Measurements from ENCODE around the gene PDE9A.
"Not testable (repeated sequence)": the region's sequence is repeated elsewhere in the genome, so short reads cannot be mapped to it uniquely, and the experiment has no call there.

Gene PDE9A

DNA sequence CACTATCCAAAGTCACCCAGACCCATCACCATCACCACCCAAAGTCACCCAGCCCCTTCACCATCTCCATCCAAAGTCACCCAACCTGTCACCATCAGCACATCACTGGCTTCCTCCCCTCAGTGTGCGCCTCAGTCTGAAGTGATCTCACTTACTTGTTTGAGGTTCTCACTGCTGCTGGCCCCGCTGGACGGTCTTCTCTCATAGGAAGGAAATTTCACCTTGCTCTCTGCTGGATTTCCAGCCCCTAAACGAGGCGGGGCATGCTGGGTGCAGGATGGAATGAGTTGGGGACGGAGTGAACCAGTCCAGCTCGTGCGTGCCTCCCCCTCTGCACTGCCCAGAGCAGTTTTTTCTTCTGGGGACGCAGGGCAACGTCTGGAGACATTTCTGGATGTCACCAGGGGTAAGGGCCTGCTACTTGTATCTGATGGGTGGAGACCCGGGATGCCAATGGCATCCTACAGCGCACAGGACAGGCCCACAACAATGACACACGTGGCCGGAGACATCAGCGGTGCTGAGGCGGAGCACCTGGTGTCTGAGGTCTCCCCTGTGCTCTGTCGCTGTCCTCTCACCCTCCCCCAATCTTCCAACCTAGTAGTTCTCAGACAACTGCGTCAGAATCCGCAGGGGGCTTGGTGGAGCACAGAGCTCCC lies 38.6 kb downstream of the PDE9A start:
- DNase-seq, result no peak

DNA sequence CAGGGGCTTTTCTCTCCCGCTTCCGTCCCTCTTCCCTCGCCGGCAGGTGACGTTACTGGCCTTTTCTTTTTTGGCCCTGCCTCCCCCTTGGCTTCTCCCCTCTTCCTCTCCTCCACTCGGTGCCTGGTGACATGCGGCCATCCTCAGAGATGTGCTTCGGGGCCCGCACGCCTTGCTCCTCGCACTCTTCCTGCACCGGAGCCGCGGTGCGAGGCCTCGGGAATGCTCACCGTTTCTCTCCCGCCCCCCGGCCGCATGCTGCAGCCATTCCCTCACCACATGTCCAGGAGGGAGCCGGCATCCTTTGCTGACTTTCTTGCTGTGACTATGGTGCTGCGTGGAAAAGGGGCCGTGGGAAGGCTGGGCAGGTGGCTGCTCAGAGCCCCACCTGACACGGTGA lies 39.3 kb downstream of the PDE9A start:
- no peak for DNase-seq

- DNase-seq, result no peak
Observed at GRCh38 chr21:42694751-42695696, 41.6 kb downstream of the PDE9A start.

- DNase-seq, result no peak
Observed at GRCh38 chr21:42695697-42696380, 42.4 kb downstream of the PDE9A start.

- DNase-seq, result no peak
Observed at GRCh38 chr21:42696501-42697040, 43.1 kb downstream of the PDE9A start.

- DNase-seq, result no peak
Observed at GRCh38 chr21:42698733-42699132, 45.3 kb downstream of the PDE9A start.

- no peak for DNase-seq
Observed at GRCh38 chr21:42699196-42699595, 45.8 kb downstream of the PDE9A start.

DNA sequence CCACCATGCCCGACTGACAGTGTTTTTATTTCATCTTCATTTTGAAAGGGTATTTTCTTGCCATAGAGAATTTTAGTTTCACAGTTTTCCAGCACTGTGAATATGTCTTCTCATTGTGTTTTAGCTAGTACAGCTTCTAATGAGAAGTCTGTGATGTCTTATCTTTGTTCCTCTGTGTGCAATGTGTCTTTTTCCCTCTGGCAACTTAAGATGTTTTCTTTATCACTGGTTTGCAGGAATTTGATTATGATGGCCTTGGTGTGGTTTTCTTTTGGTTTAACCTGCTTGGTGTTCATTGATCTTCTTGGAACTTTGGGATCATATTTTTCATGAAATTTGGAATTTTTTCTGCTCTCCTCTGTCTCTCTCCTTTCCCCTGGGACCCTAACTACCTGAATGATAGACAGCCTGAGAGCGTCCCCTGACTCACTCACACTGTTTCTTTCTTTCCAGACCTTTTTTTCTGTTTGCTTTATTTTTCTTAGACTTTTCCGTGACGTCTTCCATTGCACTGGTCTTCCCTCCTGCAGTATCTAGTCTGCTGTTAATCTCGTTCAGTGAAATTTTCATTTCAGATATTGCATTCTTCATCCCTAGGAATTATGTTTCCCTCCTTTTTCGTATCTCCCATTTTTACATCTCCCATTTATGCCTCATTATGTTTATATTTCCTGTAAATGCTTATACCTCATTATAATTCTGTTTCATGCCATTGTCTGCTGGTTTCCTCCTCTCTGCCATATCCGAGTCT lies 48.5 kb downstream of the PDE9A start:
- no peak for DNase-seq

- DNase-seq, result no peak
Observed at GRCh38 chr21:42702720-42703119, 49.3 kb downstream of the PDE9A start.

DNA sequence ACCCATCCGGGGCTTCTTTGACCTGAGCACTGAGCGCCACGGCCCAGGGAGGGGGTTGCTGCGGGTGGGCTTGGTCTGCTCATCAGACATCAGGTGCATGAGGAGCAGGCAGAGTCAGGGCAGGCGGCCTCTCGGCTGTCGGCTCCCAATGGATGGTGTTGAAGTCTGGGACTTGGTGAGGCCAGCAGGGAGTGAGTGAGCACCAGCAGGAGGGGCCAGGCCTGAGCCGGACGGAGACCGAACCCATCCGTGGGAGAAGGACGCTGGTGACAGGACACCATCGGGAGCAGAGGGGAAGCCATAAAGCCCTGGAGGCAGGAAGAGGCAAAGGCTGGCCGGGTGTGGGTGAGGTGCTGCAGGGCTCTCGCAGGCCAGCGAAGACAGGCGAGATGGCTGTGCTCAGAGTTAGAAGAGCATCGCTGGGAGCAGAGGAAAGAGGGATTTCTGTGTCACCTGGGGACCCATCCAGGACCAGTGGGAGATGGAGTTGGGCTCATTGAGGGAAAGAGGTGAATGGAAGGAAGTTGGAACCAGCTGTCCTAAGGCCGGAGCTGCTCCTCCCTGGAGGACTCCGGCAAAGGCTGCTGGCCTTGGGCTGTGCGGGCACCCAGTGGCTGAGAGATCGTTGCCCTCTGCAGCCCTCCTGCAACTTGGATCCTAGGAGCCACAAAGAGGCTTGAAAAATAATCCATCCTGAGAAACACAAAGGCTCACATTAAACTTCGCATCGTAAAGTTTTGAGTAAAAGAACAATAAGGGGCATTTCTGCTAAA lies 49.9 kb downstream of the PDE9A start:
- no peak for DNase-seq

- no peak for DNase-seq
Observed at GRCh38 chr21:42703965-42704364, 50.5 kb downstream of the PDE9A start.

DNA sequence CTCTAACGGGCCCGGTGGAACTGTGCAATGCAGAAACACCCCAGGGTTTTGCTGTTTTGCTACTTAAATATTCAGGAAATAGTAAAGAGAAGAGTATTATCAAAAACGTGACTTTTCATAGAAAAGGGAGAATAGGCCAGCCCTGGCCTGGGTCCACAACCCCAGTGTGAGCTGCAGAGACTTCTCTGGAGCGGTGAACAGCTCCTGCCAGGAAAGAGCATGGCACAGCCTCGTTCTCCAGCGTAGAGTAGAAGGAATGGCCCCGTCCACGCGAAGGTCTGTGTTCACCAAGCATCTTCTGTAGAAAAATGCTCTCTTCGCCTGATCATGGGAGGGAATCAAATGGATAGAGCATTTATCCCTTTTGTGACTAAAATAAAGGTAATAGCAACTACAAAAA lies 51.4 kb downstream of the PDE9A start:
- no peak for DNase-seq

GRCh38 chr21:42705346-42705745 lies 51.9 kb downstream of the PDE9A start:
- no peak for DNase-seq

DNA sequence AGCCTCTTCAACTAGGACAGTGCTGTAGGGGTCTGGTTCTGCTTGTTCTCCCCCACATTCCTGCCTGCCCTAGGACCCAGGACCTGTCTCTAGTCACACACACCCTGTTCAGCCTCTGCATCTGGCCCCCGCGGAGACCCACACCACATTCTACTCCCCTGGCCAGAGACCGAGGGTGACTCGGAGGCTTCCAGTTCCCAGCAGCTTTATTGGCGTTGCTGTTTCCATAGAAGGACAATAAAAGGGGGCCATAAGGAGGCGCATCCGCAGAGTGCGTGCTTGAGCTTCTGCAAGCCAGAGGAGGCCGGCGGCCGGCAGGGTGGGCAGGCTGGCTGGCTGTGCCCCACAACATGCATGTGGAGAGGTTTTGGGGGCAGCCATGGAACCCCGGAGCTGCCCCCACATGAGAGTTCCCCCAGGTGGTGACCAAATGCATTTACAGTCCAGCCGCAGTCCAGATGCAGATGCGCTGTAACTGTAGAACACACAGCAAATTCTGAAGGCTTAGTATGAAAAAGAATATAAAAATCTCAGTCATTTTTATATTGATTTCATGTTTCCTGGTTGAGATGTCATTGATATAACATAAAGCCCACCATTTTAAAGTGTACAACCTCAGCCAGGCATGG lies 52.4 kb downstream of the PDE9A start:
- no peak for DNase-seq

- no peak for DNase-seq
Observed at GRCh38 chr21:42706765-42707164, 53.3 kb downstream of the PDE9A start.

GRCh38 chr21:42707207-42707830 lies 53.9 kb downstream of the PDE9A start:
- no peak for DNase-seq

DNA sequence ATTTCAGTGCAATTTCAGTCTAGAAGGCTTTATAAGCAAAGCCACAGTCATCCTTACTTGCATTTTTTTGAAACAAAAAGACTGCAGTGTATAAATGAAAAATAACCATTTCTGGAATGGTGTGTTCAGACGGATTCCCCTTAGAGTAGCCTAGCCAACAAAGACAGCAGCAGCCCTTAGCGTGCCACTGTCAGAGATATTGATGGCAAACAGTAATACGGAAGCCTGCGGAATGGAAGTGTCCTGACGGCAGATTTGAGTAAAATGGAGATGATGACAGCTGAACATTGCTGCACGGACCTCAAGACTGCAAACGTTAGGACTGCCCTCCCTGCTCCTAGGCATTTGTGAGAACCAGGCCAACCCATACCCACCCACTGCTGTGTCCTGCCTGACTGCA lies 54.7 kb downstream of the PDE9A start:
- no peak for DNase-seq

DNA sequence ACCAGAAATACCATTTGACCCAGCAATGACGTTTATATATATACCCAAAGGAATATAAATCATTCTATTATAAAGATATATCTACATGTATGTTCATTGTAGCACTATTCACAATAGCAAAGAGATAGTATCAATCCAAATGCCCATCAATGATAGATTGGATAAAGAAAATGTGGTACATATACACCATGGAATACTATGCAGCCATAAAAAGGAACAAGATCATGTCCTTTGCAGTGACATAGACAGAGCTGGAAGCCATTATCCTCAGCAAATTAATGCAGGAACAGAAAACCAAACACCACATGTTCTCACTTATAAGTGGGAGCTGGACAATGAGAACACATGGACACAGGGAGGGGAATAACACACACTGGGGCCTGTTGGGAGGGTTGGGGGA lies 55.5 kb downstream of the PDE9A start:
- not testable (repeated sequence) for DNase-seq

- no peak for DNase-seq
Observed at GRCh38 chr21:42711667-42712066, 58.2 kb downstream of the PDE9A start.

DNA sequence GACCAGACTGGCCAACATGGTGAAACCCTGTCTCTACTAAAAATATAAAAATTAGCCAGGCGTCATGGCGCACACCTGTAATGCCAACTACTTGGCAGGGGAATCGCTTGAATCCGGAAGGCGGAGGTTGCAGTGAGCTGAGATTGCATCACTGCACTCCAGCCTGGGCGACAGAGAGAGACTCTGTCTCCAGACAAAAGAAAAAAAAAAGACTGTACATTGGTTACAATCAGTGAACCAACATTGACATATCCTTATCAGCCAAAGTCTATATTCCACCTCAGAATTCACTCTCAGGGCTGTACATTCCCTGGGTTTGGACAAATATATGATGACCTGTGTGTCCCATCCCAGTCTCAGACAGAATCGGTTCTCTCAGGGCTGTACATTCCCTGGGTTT lies 62.0 kb downstream of the PDE9A start:
- not testable (repeated sequence) for DNase-seq

DNA sequence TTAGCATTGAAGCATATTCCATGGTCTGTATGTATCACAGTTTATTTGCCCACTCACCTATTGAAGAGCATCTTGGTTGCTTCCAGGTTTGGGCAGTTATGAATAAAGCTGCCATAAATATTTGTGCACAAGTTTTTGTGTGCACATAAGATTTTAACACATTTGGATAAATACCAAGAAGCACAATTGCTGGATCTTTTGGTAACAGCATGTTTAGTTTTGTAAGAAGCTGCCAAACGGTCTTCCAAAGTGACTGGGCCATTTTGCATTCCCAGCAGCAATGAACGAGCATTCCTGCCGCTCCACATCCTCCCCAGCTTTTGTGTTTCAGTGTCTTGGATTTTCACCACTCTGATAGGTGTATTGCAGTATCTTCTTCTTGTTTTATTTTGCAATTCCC lies 62.7 kb downstream of the PDE9A start:
- no peak for DNase-seq

Measured in NCI-H2107 (cell line).